Measurements from ENCODE around the gene ABHD2.
A peak's percentile ranks its signal among the peaks of the same experiment; 100 is the strongest.
"Not testable (repeated sequence)": the region's sequence is repeated elsewhere in the genome, so short reads cannot be mapped to it uniquely, and the experiment has no call there.

Gene ABHD2

DNA sequence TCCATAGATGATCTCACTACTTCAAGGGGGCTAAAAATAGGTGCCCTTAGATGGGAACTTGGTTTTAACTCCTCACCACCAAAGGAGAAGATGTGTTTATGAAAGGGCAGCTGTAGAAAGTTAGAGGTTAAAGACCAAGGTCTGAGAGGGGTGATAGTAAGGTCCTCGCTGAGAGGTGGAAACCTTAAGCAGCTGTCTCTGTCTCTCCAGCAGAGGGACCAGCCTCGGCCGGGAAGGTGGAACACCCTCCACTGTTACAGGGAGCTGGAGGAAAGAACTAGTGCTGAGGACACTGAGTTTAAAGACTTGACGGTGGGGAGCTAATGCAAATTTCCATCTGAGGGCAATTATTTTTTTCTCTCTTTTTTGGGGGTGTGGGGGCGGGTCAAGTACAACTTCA lies 142.0 kb downstream of the ABHD2 start:
- in situ Hi-C loops (cut with MboI; ENCODE audit: low pct_unique_long_range_greater_than_20kb, low sequenced_read_pairs), result no loop called here
- no peak for DNase-seq

DNA sequence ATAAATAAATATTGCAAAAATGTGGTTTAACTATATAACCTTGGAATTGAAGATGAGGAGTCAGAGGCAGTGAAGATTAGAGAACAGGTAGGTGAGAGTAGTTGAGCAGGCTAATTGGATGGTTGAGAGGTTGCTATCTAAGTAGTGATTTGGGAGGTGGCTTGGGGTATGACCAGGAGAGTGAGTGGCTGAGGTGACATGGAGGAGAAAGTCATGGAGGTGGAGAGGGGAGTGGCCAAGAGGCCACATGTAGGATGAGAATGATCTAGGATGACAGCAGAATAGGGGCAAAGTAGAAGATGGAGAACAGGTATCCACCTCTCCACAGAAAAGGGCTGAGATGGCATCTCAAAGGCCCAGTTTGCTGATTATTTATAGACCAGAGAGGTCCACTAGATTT lies 143.6 kb downstream of the ABHD2 start:
- no peak for DNase-seq
- in situ Hi-C loops (cut with MboI; ENCODE audit: low pct_unique_long_range_greater_than_20kb, low sequenced_read_pairs), result no loop called here

DNA sequence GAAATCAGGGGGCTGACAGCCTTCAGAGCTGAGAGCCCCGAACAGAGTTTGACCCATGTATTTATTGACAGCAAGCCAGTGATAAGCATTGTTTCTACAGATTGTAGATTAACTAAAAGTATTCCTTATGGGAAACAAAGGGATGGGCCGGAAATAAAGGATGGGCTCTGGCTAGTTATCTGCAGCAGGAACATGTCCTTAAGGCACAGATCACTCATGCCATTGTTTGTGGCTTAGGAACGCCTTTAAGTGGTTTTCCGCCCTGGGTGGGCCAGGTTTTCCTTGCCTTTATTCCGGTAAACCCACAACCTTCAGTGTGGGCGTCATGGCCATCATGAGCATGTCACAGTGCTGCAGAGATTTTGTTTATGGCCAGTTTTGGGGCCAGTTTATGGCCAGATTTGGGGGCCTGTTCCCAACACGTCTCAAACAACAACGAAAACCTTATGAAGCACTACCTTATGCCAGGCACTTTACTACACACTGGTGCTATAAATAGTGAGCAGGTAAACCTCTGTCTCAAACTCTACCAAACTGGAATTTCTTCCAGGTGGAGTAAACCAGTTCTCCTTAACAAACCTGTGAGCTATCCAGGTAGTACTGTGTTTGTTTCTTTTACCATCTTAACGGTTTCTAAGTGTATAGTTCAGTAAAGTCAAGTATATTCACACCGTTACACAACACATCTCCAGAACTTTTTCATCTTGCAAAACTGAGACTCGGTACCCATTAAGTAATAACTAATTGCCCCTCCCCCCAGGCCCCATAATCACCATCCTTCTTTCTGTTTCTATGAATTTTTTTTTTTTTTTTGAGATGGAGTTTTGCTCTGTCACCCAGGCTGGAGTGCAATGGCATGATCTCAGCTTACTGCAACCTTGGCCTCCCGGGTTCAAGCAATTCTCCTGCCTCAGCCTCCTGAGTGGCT lies 151.9 kb downstream of the ABHD2 start:
- in situ Hi-C loops (cut with MboI; ENCODE audit: low pct_unique_long_range_greater_than_20kb, low sequenced_read_pairs), result not testable (repeated sequence)

DNA sequence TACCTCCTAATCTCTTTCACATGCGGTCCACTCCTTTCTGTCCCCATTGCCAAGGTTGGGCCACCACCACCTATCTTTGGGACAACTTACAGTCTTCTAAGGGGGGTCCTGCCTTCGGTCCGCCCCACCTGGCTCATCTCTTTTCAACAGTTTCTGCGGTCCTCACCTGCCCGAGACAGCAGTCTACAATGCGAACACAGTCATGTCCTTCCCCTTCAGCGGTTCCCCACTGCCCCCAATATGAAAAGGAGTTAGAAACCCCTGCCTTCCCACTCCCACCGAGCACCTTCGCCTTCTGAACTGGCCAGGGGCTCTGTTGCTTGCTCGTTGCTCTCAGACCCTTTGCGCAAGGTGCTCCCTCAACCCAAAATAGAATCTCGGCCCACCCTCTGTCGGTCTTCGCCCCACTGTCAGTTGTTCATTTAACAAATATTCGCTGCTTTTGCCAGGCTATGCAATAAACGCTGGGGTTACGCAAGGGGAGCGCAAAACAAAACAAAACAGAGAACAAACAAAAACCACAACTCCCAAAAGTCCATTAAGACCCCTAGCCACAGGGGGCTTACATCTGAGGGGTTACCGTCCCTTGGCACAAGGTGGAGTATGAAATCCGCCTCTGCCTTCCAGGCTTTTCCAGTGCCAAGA lies 154.9 kb downstream of the ABHD2 start:
- DNase-seq, result no peak
- in situ Hi-C loops (cut with MboI; ENCODE audit: low pct_unique_long_range_greater_than_20kb, low sequenced_read_pairs), result no loop called here

More for the DNA sequence above, 151.9 kb downstream of the ABHD2 start:
- DNase-seq, result not testable (repeated sequence)

DNA sequence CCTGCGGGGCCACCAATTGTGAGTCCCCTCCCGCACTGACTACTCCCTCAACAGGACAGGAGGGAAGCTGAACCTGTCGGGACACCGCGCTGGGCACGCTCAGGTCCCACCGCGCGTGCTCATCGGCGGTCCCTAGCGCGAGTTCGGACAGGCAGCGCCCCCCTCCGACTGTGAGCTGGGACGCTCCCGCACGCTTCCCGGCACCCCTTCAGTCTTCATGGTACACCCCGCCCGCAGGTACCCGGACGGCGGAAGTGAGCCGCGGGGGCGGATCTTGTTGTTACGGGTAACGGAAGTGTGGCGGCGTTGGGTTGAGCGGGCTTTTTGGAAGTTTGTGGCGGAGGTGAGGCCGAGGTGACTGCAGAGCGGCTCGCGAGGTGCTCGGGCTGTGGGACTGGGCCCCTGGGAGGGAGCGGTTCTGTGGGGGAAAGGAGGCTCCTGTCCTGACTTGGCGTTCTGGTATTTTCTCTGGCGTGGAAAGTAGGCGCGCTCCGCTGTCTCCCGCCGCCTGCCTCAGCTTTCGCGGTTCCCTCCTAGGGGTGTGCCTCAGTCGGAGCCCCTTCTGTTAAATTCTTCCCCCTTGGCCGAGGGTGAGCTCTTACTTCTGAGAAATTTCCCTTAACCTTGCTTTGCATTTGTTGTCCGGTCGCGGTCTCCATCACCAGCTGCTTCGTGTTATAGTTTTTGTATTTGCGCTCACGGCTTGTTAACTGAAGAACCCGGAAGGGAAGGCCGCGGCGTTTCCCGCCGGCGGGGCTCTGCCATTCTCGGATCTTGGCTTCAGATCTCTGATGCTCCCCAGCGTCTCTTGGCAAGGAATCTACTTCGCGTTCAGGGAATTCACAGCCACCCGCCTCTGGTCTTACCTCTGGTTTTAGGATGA lies 155.7 kb downstream of the ABHD2 start, which contains the start of gene FANCI:
FANCI (plus strand) TSS at position 289 of the 883 bp plus-strand sequence. CDS start 3,669 bp downstream, outside the sequence.
- in situ Hi-C loops (cut with MboI; ENCODE audit: low pct_unique_long_range_greater_than_20kb, low sequenced_read_pairs), result no loop called here
- DNase-seq, result peak; percentile 100

DNA sequence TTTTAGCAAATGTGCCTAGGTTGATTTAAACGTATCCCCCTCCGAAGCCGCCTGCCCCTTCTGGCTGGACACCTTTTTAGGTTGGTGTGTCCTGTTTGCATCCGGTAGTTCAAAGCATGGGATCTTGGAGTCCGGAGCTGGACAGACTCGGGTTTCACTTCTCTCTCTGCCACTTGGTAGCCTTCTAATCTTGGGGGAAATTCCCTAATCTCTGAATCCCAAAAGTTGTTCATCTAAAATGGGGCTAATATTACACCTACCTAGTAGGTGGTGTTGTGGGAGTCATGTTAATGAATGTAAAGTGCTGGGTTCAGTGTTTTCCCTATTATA lies 156.3 kb downstream of the ABHD2 start:
- no peak for DNase-seq
- in situ Hi-C loops (cut with MboI; ENCODE audit: low pct_unique_long_range_greater_than_20kb, low sequenced_read_pairs), result no loop called here

DNA sequence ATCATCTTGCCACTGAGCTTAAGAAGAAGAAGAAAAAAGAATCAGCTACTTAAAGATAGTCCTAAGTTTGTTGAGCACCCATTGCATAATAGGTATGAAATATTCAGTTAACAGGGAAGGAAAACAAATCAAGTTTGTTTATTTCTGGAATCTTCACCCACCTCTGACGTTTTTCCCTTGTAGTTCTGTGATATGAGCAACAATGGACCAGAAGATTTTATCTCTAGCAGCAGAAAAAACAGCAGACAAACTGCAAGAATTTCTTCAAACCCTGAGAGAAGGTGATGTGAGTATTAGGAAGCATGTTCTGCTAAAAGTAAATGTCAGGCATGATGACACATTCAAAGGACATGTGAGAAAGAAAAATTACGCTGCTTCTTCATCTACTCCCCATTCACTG lies 159.2 kb downstream of the ABHD2 start:
- no peak for DNase-seq
- in situ Hi-C loops (cut with MboI; ENCODE audit: low pct_unique_long_range_greater_than_20kb, low sequenced_read_pairs), result no loop called here

DNA sequence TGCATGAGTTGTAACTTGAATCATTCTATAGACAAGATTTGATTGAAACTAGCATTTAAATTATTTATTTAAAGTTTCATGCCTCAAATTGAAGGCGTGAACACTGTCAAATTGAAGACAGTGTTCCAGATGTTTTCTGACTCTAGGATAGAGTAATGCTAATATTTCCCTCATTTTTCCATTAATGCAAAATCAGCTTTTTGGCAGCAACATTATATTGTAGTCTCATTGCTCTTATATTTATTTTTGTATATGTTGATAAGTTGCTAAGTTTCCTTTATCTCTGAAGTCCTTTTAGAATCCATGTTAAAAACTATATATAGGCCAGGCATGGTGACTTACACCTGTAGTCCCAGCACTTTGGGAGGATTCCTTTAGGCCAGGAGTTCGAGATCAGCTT lies 160.3 kb downstream of the ABHD2 start:
- DNase-seq, result no peak
- in situ Hi-C loops (cut with MboI; ENCODE audit: low pct_unique_long_range_greater_than_20kb, low sequenced_read_pairs), result no loop called here

DNA sequence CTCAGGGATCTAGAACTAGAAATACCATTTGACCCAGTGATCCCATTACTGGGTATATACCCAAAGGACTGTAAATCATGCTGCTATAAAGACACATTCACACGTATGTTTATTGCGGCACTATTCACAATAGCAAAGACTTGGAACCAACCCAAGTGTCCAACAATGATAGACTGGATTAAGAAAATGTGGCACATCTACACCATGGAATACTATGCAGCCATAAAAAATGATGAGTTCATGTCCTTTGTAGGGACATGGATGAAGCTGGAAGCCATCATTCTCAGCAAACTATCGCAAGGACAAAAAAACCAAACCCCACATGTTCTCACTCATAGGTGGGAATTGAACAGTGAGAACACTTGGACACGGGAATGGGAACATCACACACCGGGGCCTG lies 161.9 kb downstream of the ABHD2 start:
- in situ Hi-C loops (cut with MboI; ENCODE audit: low pct_unique_long_range_greater_than_20kb, low sequenced_read_pairs); DNase-seq: not testable (repeated sequence)

All from KBM-7 (cell line).